GM06990 (cell line): ENCODE results near the gene ACOX2.

ENCODE experiments used
- DNase-seq: peaks from one replicate; pipeline ENCODE4 v3.0.0-alpha.2; 2011; ENCODE audit not compliant: insufficient read length; ENCODE audit errors: extremely low read depth
- H3K27me3 ChIP-seq: replicated peaks from 2 replicates; pipeline ENCODE4 v1.6.0; 2011; ENCODE audit warnings: low read length; ENCODE audit not compliant: control insufficient read depth, insufficient read depth
- H3K36me3 ChIP-seq: 2 replicates; pipeline ENCODE4 v1.5.1; 2011; ENCODE audit warnings: low read length; ENCODE audit not compliant: control insufficient read depth, insufficient read depth
- H3K4me3 ChIP-seq: replicated peaks from 2 replicates; pipeline ENCODE4 v1.5.1; 2011; ENCODE audit warnings: low read depth, mild to moderate bottlenecking, control low read depth, low read length
- CTCF ChIP-seq: IDR thresholded peaks from 2 replicates; pipeline ENCODE4 v1.5.1; 2011; ENCODE audit warnings: low read length, control low read depth, mild to moderate bottlenecking, inconsistent platforms; ENCODE audit not compliant: insufficient read depth, poor library complexity, severe bottlenecking

ACOX2 gene

GRCh38 chr3:58519668-58520402, 17.2 kb downstream of the ACOX2 start:
- Histone ChIP-seq H3K4me3 (no peak overlapping the region), H3K36me3 (no peaks in the 10 kb centered on the region), H3K27me3 (no peaks in the 10 kb centered on the region)
- DNase-seq = no peak
- TF ChIP-seq CTCF = no peak

- no peak overlapping the region for H3K4me3 ChIP-seq
- TF ChIP-seq CTCF = no peak
- DNase-seq = no peak
These were observed 18.6 kb downstream of the ACOX2 start for GRCh38 chr3:58518291-58518789.

GRCh38 chr3:58514405-58514804, 22.6 kb downstream of the ACOX2 start:
- no peak for TF ChIP-seq CTCF
- Histone ChIP-seq H3K36me3 (no peaks in the 10 kb centered on the region), H3K4me3 (no peak overlapping the region), H3K27me3 (no peaks in the 10 kb centered on the region)
- DNase-seq = no peak

More at GRCh38 chr3:58518291-58518789, 18.6 kb downstream of the ACOX2 start:
- H3K27me3 ChIP-seq = no peaks in the 10 kb centered on the region
- no peaks in the 10 kb centered on the region for H3K36me3 ChIP-seq

- no peaks in the 10 kb centered on the region for H3K36me3 ChIP-seq
- no peak overlapping the region for H3K4me3 ChIP-seq
- H3K27me3 ChIP-seq = no peaks in the 10 kb centered on the region
- no peak for DNase-seq
- no peak for TF ChIP-seq CTCF
These were observed 28.6 kb downstream of the ACOX2 start for GRCh38 chr3:58508437-58508836.

GRCh38 chr3:58507356-58508078, 29.5 kb downstream of the ACOX2 start:
- no peaks in the 10 kb centered on the region for H3K36me3 ChIP-seq
- no peak for DNase-seq
- no peak for TF ChIP-seq CTCF
- no peak overlapping the region for H3K4me3 ChIP-seq
- H3K27me3 ChIP-seq = no peaks in the 10 kb centered on the region
